Cardiac fibroblast (primary cell): ENCODE data around the gene PSMC1.

Source experiments
- DNase-seq, 2 donors: peaks; one replicate each; pipeline versions ENCODE4 v3.0.0 to v3.0.0-alpha.2; 2010; ENCODE audit warnings: low read depth in 2 of 2
- H3K4me3 ChIP-seq, 2 donors: replicated peaks in 1 of 2; 1 replicate in 1 of 2; 2 replicates in 1 of 2; pipeline ENCODE4 v1.5.1; 2011; ENCODE audit warnings: low read depth in 2 of 2, low read length in 2 of 2, mild to moderate bottlenecking in 2 of 2, moderate library complexity in 1 of 2
- CTCF ChIP-seq: IDR thresholded peaks from one replicate; pipeline ENCODE4 v1.5.1; 2011; ENCODE audit warnings: low read depth, mild to moderate bottlenecking, low read length, inconsistent platforms

Gene PSMC1

GRCh38 chr14:90266441-90267154 is 10.2 kb downstream of the PSMC1 start:
- no peak for TF ChIP-seq CTCF
- no peak for DNase-seq
- H3K4me3 ChIP-seq, result no peak overlapping the region

GRCh38 chr14:90268420-90268819 is 12.1 kb downstream of the PSMC1 start:
- DNase-seq, result no peak
- TF ChIP-seq CTCF, result no peak
- H3K4me3 ChIP-seq, result no peak overlapping the region

DNA sequence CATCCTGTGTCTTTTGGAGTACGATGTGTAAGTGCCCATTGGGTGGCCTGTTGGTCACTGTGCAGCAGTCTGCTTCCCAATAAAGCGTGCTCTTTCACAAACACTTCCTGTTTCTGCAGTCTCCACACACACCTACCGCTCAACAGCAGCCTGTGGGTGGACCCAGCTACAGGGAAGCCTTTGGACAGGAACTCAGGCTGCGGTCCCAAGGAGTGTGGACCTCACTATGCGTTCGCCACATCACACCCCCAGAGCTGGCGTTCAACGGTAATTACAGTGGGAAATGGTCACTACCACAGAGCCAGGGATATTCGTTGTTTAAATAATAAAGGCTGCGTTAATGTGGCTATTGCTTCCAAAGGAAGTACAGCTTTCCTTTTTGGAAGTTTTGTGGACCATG is 16.2 kb downstream of the PSMC1 start:
- DNase-seq, result no peak
- H3K4me3 ChIP-seq, result no peak overlapping the region

GRCh38 chr14:90273532-90273931 is 17.2 kb downstream of the PSMC1 start:
- no peak overlapping the region for H3K4me3 ChIP-seq
- TF ChIP-seq CTCF, result no peak
- DNase-seq, result peak in 1 of 2 donors; percentile 21

More for the DNA sequence above, 16.2 kb downstream of the PSMC1 start:
- TF ChIP-seq CTCF, result no peak

DNA sequence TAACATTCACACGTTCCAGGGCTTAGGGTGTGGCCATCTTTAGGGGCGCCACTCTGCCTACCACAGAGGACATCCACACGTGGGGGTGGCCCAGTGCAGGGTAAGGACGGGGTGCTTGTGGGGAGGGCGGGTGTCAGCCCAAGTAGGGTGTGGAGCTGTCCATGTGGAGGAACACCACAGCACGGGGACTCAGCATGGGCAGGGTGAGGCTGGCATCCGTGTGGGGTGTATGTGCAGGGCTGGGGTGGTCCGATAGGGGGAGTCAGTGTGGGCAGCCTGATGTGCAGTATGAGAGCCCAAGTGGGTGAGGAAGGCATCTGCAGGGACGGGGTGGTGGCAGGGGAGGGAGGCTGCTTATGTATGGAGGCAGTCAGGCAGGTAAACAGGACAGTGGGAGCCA is 17.7 kb downstream of the PSMC1 start:
- no peak for DNase-seq
- H3K4me3 ChIP-seq, result no peak overlapping the region
- TF ChIP-seq CTCF, result peak; percentile 15

DNA sequence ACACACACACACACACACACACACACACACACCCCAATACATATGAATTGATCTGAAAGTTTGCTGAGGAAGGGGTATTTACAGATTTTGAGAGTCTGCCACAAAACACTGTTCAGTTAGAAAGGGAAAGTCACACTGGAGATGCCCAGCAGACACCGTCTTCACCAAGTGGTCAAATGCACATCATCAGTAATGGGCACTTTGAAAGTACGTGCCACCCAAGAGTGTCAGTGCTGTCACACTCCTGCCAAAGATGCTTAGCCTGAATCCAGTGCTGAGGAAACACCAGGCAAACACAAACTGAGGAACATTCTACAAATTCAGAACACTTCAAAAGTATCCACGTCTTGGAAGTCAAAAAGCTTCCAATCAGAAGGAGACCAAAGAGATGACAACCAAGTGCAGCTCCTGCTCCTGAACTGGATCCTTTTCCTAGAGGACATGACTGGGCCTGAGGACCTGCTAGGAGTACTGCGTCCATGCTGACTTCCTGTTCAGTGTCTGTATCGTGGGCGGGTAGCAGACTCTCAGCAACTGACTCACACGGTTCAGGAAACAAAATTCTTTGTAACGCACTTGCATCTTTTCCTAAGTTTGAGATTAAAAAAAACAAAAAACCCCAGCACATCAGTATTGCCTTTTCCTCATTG is 18.6 kb downstream of the PSMC1 start:
- DNase-seq, result peak; percentile 75 to 86
- no peak overlapping the region for H3K4me3 ChIP-seq
- TF ChIP-seq CTCF, result no peak
